Right atrium auricular region (tissue), 2 donors: ENCODE results near the gene LRP1B. TPM values are rescaled to one million over a fixed set of nuclear protein-coding genes. Genes with fewer than 3 reads are reported as not detected.

Source experiments
- DNase-seq: peaks from one replicate; pipeline ENCODE4 v3.0.0-alpha.2; 2019; ENCODE audit warnings: low spot score
- H3K27ac ChIP-seq, 2 donors: fragments of 200-600 bp; sonication (generic); 1 replicate in 1 of 2; 2 replicates in 1 of 2; pipeline ENCODE4 v1.5.1; 2016 to 2019
- H3K27me3 ChIP-seq, 2 donors: fragments of 200-600 bp; sonication (generic); one replicate each; pipeline versions ENCODE4 v1.5.1 to v1.6.0; 2017 to 2019
- H3K36me3 ChIP-seq: fragments of 200-600 bp; sonication (generic); one replicate; pipeline ENCODE4 v1.5.1; 2016
- H3K4me1 ChIP-seq, 2 donors: fragments of 200-600 bp; sonication (generic); one replicate each; pipeline versions ENCODE4 v1.5.1 to v1.6.0; 2017 to 2019
- H3K4me3 ChIP-seq, 2 donors: fragments of 200-600 bp; sonication (generic); 1 replicate in 1 of 2; 2 replicates in 1 of 2; pipeline ENCODE4 v1.5.1; 2017 to 2019; ENCODE audit warnings: mild to moderate bottlenecking in 1 of 2, moderate library complexity in 1 of 2
- H3K9me3 ChIP-seq, 2 donors: fragments of 200-600 bp; sonication (generic); one replicate each; pipeline ENCODE4 v1.5.1; 2019
- CTCF ChIP-seq, 2 donors: fragments of 200-600 bp; sonication (generic); IDR thresholded peaks; one replicate each; pipeline ENCODE4 v1.5.1; 2019; ENCODE audit warnings: antibody characterized with exemption in 2 of 2
- total RNA-seq, 2 donors: library from RNA; depleted of rRNA; stranded (reverse); fragments of >200 nt; gene quantifications; one replicate each; pipeline ENCODE4 v1.1.0, GENCODE V29; 2016

Gene LRP1B
- total RNA-seq, 2 donors from 2014 or later: 0.44 to 0.47 TPM

- no peak overlapping the region for H3K4me3 ChIP-seq
Measured at GRCh38 chr2:141660232-141660631, 470.6 kb downstream of the LRP1B start.

DNA sequence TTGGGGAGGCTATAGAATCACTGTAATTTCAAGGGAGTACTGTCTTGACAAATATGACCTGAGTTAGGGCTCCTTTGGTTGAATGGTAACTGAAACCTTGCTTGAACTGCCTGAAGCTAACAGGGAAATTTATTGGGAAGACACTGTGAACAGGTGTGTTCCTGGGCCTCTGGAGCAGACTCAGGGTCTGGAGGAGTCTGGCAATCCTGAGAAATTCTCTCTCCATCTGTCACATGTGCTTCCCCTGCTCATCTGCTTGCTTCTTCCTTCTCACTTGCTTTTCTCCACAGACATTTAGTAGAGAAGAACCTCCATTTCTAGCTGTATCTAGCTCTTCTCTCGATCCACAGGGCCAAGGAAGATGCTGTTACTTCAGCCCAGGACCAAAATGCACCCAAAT is 476.5 kb downstream of the LRP1B start:
- no peak for TF ChIP-seq CTCF (IDR thresholded peaks at IDR 0.05)
- DNase-seq: no peak

More at GRCh38 chr2:141660232-141660631, 470.6 kb downstream of the LRP1B start:
- no peaks in the 10 kb centered on the region for H3K4me1 ChIP-seq
- TF ChIP-seq CTCF (IDR thresholded peaks at IDR 0.05): no peak
- no peak for DNase-seq
- H3K36me3 ChIP-seq: no peaks in the 10 kb centered on the region
- H3K27ac ChIP-seq: no peak overlapping the region
- H3K27me3 ChIP-seq: no peaks in the 10 kb centered on the region
- H3K9me3 ChIP-seq: peaks cover 0 to 2% of the 10 kb centered on the region in 2 donors

DNA sequence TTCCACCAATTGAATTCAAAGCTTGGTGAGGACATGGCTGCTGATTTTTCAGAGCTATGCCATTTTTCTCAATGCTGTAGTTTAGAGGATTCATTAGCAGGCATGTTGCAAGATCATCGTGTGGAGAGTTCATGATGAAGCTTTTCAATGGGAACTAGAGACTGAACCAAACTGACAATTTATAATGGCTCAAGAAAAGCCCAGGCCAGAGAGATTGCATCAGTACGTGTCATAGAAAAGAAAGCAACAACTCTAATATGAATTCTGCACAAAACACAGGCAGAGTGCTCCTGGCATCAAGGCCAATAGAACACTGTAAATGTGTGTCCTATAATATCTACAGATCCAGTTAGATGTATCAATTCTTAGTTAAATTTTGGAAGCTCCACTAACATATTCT is 477.6 kb downstream of the LRP1B start:
- no peak for TF ChIP-seq CTCF (IDR thresholded peaks at IDR 0.05)
- Histone ChIP-seq H3K36me3 (no peaks in the 10 kb centered on the region), H3K9me3 (no peaks in the 10 kb centered on the region), H3K27me3 (no peaks in the 10 kb centered on the region), H3K27ac (no peak overlapping the region), H3K4me3 (no peak overlapping the region), H3K4me1 (no peaks in the 10 kb centered on the region)
- DNase-seq: no peak

More for the DNA sequence above, 476.5 kb downstream of the LRP1B start:
- no peaks in the 10 kb centered on the region for H3K4me1 ChIP-seq
- no peaks in the 10 kb centered on the region for H3K27me3 ChIP-seq
- H3K36me3 ChIP-seq: no peaks in the 10 kb centered on the region
- H3K9me3 ChIP-seq: no peaks in the 10 kb centered on the region
- H3K4me3 ChIP-seq: no peak overlapping the region
- no peak overlapping the region for H3K27ac ChIP-seq

- Histone ChIP-seq H3K36me3 (no peaks in the 10 kb centered on the region), H3K9me3 (no peaks in the 10 kb centered on the region), H3K27ac (no peak overlapping the region), H3K27me3 (no peaks in the 10 kb centered on the region), H3K4me3 (no peak overlapping the region), H3K4me1 (no peaks in the 10 kb centered on the region)
- TF ChIP-seq CTCF (IDR thresholded peaks at IDR 0.05): no peak
- no peak for DNase-seq
Measured at GRCh38 chr2:141652308-141652707, 478.5 kb downstream of the LRP1B start.

- Histone ChIP-seq H3K36me3 (no peaks in the 10 kb centered on the region), H3K27me3 (no peaks in the 10 kb centered on the region), H3K27ac (no peak overlapping the region), H3K4me3 (no peak overlapping the region), H3K9me3 (no peaks in the 10 kb centered on the region), H3K4me1 (no peaks in the 10 kb centered on the region)
- no peak for TF ChIP-seq CTCF (IDR thresholded peaks at IDR 0.05)
- no peak for DNase-seq
Measured at GRCh38 chr2:141647353-141647752, 483.5 kb downstream of the LRP1B start.

DNA sequence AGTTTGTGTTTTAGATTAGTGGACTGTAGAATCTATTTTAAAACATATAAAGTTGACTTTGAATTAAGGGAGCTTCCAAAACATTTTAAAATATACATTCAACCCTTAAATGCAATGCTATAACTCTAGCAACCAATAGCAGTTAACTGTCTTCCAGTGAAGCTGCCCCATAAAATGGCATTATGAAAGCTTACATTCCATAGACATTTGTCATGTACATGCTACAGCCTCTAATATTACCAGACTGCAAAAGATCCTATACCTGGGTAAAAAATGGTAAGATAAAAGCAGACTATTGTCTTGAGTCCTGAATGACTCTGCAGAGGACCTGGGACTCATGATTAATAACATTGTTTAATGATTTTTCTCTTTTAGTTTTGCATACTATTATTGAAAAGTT is 489.4 kb downstream of the LRP1B start:
- TF ChIP-seq CTCF (IDR thresholded peaks at IDR 0.05): no peak
- H3K9me3 ChIP-seq: no peaks in the 10 kb centered on the region
- no peaks in the 10 kb centered on the region for H3K27me3 ChIP-seq
- DNase-seq: no peak
- H3K4me1 ChIP-seq: no peaks in the 10 kb centered on the region
- H3K36me3 ChIP-seq: no peaks in the 10 kb centered on the region
- H3K27ac ChIP-seq: no peak overlapping the region
- no peak overlapping the region for H3K4me3 ChIP-seq
